ENCODE measurements around the gene VEGFB.

The VEGFB gene

GRCh38 chr11:64238076-64238475 lies 3.7 kb downstream of the VEGFB start:
- Histone ChIP-seq H3K27me3 (ENCODE audit: insufficient read depth, poor library complexity, severe bottlenecking) (no peaks in the 10 kb centered on the region), H3K9me3 (ENCODE audit: severe bottlenecking) (no peaks in the 10 kb centered on the region), H3K4me3 (ENCODE audit: severe bottlenecking) (no peak overlapping the region), H3K27ac (ENCODE audit: poor library complexity, severe bottlenecking) (no peak overlapping the region), H3K4me1 (ENCODE audit: insufficient read depth, poor library complexity, severe bottlenecking) (peaks cover 14% of the 10 kb centered on the region), H3K36me3 (ENCODE audit: low read depth) (peaks cover 24% of the 10 kb centered on the region)
- peak; percentile 40 for DNase-seq (ENCODE audit: low spot score)
- TF ChIP-seq CTCF (IDR thresholded peaks at IDR 0.05; ENCODE audit: poor library complexity, severe bottlenecking) = no peak
- ATAC-seq (ENCODE audit: low read depth) = no peak

GRCh38 chr11:64238999-64239398 lies 4.6 kb downstream of the VEGFB start:
- Histone ChIP-seq H3K36me3 (ENCODE audit: low read depth) (peaks cover 30% of the 10 kb centered on the region), H3K4me1 (ENCODE audit: insufficient read depth, poor library complexity, severe bottlenecking) (peaks cover 14% of the 10 kb centered on the region), H3K27me3 (ENCODE audit: insufficient read depth, poor library complexity, severe bottlenecking) (no peaks in the 10 kb centered on the region), H3K9me3 (ENCODE audit: severe bottlenecking) (no peaks in the 10 kb centered on the region), H3K27ac (ENCODE audit: poor library complexity, severe bottlenecking) (peak overlapping the region; percentile 98), H3K4me3 (ENCODE audit: severe bottlenecking) (no peak overlapping the region)
- ATAC-seq (ENCODE audit: low read depth) (no peak), DNase-seq (ENCODE audit: low spot score) (no peak)
- no peak for TF ChIP-seq CTCF (IDR thresholded peaks at IDR 0.05; ENCODE audit: poor library complexity, severe bottlenecking)

GRCh38 chr11:64239662-64240434 lies 5.5 kb downstream of the VEGFB start:
- H3K36me3 ChIP-seq (ENCODE audit: low read depth) = peaks cover 37% of the 10 kb centered on the region
- H3K4me1 ChIP-seq (ENCODE audit: insufficient read depth, poor library complexity, severe bottlenecking) = peaks cover 14% of the 10 kb centered on the region
- H3K4me3 ChIP-seq (ENCODE audit: severe bottlenecking) = no peak overlapping the region
- H3K9me3 ChIP-seq (ENCODE audit: severe bottlenecking) = no peaks in the 10 kb centered on the region
- no peak for ATAC-seq (ENCODE audit: low read depth)
- no peak for TF ChIP-seq CTCF (IDR thresholded peaks at IDR 0.05; ENCODE audit: poor library complexity, severe bottlenecking)
- peak overlapping the region; percentile 98 for H3K27ac ChIP-seq (ENCODE audit: poor library complexity, severe bottlenecking)
- no peak for DNase-seq (ENCODE audit: low spot score)
- no peaks in the 10 kb centered on the region for H3K27me3 ChIP-seq (ENCODE audit: insufficient read depth, poor library complexity, severe bottlenecking)

- no peaks in the 10 kb centered on the region for H3K9me3 ChIP-seq (ENCODE audit: severe bottlenecking)
- H3K4me1 ChIP-seq (ENCODE audit: insufficient read depth, poor library complexity, severe bottlenecking) = peaks cover 14% of the 10 kb centered on the region
- peak within 1 kb of the TSS; percentile 98 for H3K27ac ChIP-seq (ENCODE audit: poor library complexity, severe bottlenecking)
- H3K36me3 ChIP-seq (ENCODE audit: low read depth) = peaks cover 40% of the 10 kb centered on the region
- peak; percentile 98 for DNase-seq (ENCODE audit: low spot score)
- peak; percentile 50 for ATAC-seq (ENCODE audit: low read depth)
- H3K27me3 ChIP-seq (ENCODE audit: insufficient read depth, poor library complexity, severe bottlenecking) = no peaks in the 10 kb centered on the region
- H3K4me3 ChIP-seq (ENCODE audit: severe bottlenecking) = peak within 1 kb of the TSS; percentile 59
- no peak for TF ChIP-seq CTCF (IDR thresholded peaks at IDR 0.05; ENCODE audit: poor library complexity, severe bottlenecking)
Measured at GRCh38 chr11:64240435-64241240, 6.3 kb downstream of the VEGFB start, which contains the start of gene FKBP2. FKBP2 (plus strand) TSS chr11:64241095; CDS start chr11:64242388, 1,293 bp downstream.

Data from RWPE2 (cell line).